Stomach (tissue), 4 donors: ENCODE data around the gene SULT2B1.

Experiments used
- POLR2AphosphoS5 ChIP-seq, 3 donors: sonication (generic); formaldehyde crosslinking; IDR thresholded peaks; one replicate each; pipeline ENCODE4 v1.6.1; 2016; ENCODE audit warnings: antibody characterized with exemption in 3 of 3
- TF ChIP-seq, protein P1 (sequence below), 7 experiments: fragments of 450-650 bp in 4 of 7; fragments of 200-600 bp in 3 of 7; sonication (generic) in 3 of 7; IDR thresholded peaks; one replicate each; pipeline ENCODE4 v1.5.1; 2016 to 2019; ENCODE audit warnings: antibody characterized with exemption in 7 of 7, control low read depth in 2 of 7, mild to moderate bottlenecking in 1 of 7

- no peak for TF ChIP-seq POLR2AphosphoS5 (IDR thresholded peaks at IDR 0.05)
- TF ChIP-seq, protein P1, sequence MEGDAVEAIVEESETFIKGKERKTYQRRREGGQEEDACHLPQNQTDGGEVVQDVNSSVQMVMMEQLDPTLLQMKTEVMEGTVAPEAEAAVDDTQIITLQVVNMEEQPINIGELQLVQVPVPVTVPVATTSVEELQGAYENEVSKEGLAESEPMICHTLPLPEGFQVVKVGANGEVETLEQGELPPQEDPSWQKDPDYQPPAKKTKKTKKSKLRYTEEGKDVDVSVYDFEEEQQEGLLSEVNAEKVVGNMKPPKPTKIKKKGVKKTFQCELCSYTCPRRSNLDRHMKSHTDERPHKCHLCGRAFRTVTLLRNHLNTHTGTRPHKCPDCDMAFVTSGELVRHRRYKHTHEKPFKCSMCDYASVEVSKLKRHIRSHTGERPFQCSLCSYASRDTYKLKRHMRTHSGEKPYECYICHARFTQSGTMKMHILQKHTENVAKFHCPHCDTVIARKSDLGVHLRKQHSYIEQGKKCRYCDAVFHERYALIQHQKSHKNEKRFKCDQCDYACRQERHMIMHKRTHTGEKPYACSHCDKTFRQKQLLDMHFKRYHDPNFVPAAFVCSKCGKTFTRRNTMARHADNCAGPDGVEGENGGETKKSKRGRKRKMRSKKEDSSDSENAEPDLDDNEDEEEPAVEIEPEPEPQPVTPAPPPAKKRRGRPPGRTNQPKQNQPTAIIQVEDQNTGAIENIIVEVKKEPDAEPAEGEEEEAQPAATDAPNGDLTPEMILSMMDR (IDR thresholded peaks at IDR 0.05), result peak in 2 of 7 experiments; percentile 6 to 17
Observed at GRCh38 chr19:48608798-48609263, 56.9 kb downstream of the SULT2B1 start.
